ENCODE measurements around the gene BASP1.

BASP1 gene

GRCh38 chr5:17180864-17181723 is 36.3 kb upstream of the BASP1 start:
- no peak for TF ChIP-seq CTCF (conservative IDR thresholded peaks at IDR 0.05)
- no peak overlapping the region for H3K27ac ChIP-seq

GRCh38 chr5:17182494-17182893 is 34.9 kb upstream of the BASP1 start:
- H3K27ac ChIP-seq, result no peak overlapping the region

GRCh38 chr5:17182981-17183380 is 34.5 kb upstream of the BASP1 start:
- TF ChIP-seq CTCF (conservative IDR thresholded peaks at IDR 0.05), result no peak
- no peak overlapping the region for H3K27ac ChIP-seq

More at GRCh38 chr5:17182494-17182893, 34.9 kb upstream of the BASP1 start:
- no peak for TF ChIP-seq CTCF (conservative IDR thresholded peaks at IDR 0.05)

GRCh38 chr5:17183831-17184230 is 33.6 kb upstream of the BASP1 start:
- TF ChIP-seq CTCF (conservative IDR thresholded peaks at IDR 0.05), result no peak
- no peak overlapping the region for H3K27ac ChIP-seq

GRCh38 chr5:17184588-17184987 is 32.8 kb upstream of the BASP1 start:
- no peak overlapping the region for H3K27ac ChIP-seq
- TF ChIP-seq CTCF (conservative IDR thresholded peaks at IDR 0.05), result no peak

- no peak for TF ChIP-seq CTCF (conservative IDR thresholded peaks at IDR 0.05)
- H3K27ac ChIP-seq, result no peak overlapping the region
Observed at GRCh38 chr5:17185349-17185748, 32.1 kb upstream of the BASP1 start.

- no peak for TF ChIP-seq CTCF (conservative IDR thresholded peaks at IDR 0.05)
- no peak overlapping the region for H3K27ac ChIP-seq
Observed at GRCh38 chr5:17185773-17186172, 31.7 kb upstream of the BASP1 start.

Measured in VCaP (cell line).